ENCODE data around the gene CACNA1H. TPM values are rescaled to one million over a fixed set of nuclear protein-coding genes. Genes with fewer than 3 reads are reported as not detected.

Gene CACNA1H
- total RNA-seq, 1 donor from 2014 or later: 0.05 TPM

GRCh38 chr16:1164382-1164781 is 11.5 kb downstream of the CACNA1H start:
- DNase-seq: no peak
- no peaks in the 10 kb centered on the region for H3K4me1 Mint-ChIP-seq
- H3K36me3 Mint-ChIP-seq (ENCODE audit: low read depth): no peaks in the 10 kb centered on the region
- H3K9me3 Mint-ChIP-seq: no peaks in the 10 kb centered on the region
- H3K4me3 Mint-ChIP-seq: no peak overlapping the region
- H3K27me3 Mint-ChIP-seq: no peaks in the 10 kb centered on the region
- intact Hi-C loops (cut with micrococcal nuclease): no loop called here
- H3K27ac Mint-ChIP-seq: no peak overlapping the region

DNA sequence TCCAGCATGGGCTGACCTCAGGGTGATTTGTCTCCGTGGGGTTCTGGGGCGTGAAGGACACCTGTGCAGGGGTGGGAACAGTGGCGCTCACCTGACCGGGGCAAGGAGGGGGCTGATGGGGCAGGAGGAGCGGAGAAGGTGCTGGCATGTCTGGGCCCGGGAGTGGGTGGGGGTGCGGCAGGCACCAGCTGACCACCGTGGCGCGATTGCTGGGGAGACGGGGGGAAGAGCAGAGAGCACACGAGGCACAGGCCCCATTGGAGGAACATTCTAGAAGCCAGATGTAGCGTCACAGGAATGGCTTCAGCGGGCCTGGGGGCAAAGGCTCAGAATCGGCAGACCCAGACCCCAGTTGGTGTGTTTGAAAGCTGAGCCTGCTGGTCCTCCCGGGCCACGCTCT is 12.1 kb downstream of the CACNA1H start:
- H3K27ac Mint-ChIP-seq: no peak overlapping the region
- no peaks in the 10 kb centered on the region for H3K9me3 Mint-ChIP-seq
- intact Hi-C loops (cut with micrococcal nuclease): no loop called here
- no peaks in the 10 kb centered on the region for H3K4me1 Mint-ChIP-seq
- no peaks in the 10 kb centered on the region for H3K27me3 Mint-ChIP-seq
- no peak overlapping the region for H3K4me3 Mint-ChIP-seq
- no peaks in the 10 kb centered on the region for H3K36me3 Mint-ChIP-seq (ENCODE audit: low read depth)
- no peak for DNase-seq

- no peak for DNase-seq
- Mint-ChIP-seq H3K4me1 (no peaks in the 10 kb centered on the region), H3K9me3 (no peaks in the 10 kb centered on the region), H3K4me3 (no peak overlapping the region), H3K36me3 (ENCODE audit: low read depth) (no peaks in the 10 kb centered on the region), H3K27me3 (no peaks in the 10 kb centered on the region), H3K27ac (no peak overlapping the region)
- intact Hi-C loops (cut with micrococcal nuclease): no loop called here
These were observed 12.6 kb downstream of the CACNA1H start for GRCh38 chr16:1165511-1165910.

DNA sequence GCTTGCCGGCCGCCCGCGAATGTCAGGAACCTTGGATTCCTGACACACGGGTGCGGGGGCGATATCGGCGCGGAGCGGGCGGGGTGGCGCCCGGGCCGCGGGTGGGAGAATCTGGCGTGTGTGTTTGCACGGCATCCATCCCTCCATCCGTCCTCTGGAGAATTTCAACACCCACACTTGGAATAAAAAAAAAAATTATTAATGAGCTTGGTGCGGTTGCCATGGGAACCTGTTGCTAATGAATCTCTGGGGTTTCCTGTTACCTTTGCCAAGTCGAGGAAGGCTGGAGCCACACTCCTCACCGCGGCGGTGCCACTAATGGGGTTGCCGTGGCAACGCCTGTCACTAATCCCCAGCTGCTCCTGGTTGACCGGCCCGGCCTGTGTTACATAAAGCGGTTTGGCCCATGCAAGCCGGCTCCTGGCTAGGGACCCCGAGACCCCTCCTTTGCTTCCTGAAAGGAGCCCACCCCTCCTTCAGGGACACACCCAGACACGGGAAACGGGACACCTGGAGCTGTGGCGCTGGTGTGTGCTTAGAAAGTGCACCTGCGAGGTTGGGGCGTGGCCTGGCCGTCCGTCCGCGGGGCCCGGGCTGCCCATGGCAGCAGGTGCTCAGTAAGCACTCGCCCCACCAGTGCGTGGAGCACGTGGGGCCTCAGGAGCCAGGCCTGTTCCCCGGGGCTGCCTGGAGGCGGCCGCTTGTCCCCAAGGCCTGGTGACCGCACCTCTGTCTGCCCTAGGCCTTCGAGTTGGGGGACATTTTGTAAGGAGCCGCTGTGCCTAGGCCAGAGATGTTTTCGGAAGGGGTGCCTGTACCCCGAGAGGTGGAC is 14.6 kb downstream of the CACNA1H start:
- Mint-ChIP-seq H3K4me3 (no peak overlapping the region), H3K4me1 (no peaks in the 10 kb centered on the region), H3K36me3 (ENCODE audit: low read depth) (no peaks in the 10 kb centered on the region), H3K27ac (no peak overlapping the region), H3K9me3 (no peaks in the 10 kb centered on the region), H3K27me3 (no peaks in the 10 kb centered on the region)
- intact Hi-C loops (cut with micrococcal nuclease): no loop called here
- DNase-seq: no peak

DNA sequence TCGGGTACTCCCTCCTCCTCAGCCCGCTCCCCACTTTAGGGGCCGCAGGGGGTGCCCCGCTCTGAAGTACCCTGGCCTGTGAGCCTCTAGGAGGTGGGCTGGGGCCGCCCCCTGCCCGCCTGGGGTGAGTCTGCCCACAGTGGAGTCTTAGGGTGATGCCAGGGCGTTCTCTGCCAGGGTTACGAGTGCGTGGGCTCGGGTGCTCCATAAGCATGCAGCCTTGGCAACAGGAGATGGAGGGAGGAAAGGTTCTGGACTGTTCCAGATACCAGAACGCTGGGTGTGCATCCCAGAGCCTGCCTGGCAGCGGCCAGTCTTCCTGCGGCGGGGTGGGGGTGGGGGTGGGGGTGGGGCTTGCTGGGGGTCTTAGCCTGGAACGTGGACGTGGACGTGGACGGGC is 15.9 kb downstream of the CACNA1H start:
- Mint-ChIP-seq H3K36me3 (ENCODE audit: low read depth) (no peaks in the 10 kb centered on the region), H3K27ac (no peak overlapping the region), H3K4me1 (no peaks in the 10 kb centered on the region), H3K4me3 (no peak overlapping the region), H3K9me3 (no peaks in the 10 kb centered on the region), H3K27me3 (no peaks in the 10 kb centered on the region)
- intact Hi-C loops (cut with micrococcal nuclease): no loop called here
- DNase-seq: no peak

DNA sequence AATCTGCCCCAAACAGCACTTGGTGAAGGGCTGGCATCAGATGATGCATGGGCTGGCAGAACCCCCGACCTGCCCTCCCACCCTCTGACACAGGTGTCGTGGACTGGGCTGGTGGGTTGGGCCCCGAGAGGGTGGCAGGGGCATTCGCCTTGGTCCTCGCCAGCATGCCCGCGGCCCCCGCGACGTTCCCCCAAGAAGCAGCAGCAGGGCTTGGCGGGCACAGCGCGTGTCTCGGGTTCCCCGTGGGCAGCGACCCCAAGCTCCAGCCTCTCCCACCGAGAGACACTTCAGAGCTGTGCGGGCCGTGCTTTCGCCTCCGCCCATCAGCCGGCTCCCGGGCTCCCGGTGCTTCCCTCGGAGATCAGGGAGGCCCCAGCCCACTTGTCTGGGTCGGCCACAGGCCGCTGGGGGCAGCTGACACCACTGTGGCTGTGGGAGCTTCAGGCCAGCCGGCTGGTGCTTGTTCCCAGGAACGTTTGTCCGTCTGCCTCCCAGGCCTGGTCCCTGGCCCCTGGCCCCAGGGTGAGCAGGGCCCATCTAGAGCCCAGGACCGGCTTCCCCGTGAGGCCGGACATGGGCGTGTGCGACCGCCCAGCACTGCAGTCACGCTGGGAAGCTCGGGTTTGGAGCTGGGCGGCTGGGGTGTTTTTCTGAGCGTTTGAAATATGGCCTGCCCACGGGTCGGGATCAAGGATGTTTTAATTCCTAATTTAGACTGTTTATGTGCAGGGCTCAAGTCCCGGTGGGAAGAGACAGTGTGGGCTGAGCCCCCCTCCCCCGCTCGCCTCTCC is 16.6 kb downstream of the CACNA1H start:
- H3K4me3 Mint-ChIP-seq: no peak overlapping the region
- H3K4me1 Mint-ChIP-seq: no peaks in the 10 kb centered on the region
- no peaks in the 10 kb centered on the region for H3K36me3 Mint-ChIP-seq (ENCODE audit: low read depth)
- intact Hi-C loops (cut with micrococcal nuclease): no loop called here
- no peaks in the 10 kb centered on the region for H3K27me3 Mint-ChIP-seq
- no peak overlapping the region for H3K27ac Mint-ChIP-seq
- H3K9me3 Mint-ChIP-seq: no peaks in the 10 kb centered on the region
- no peak for DNase-seq

GRCh38 chr16:1170076-1170418 is 17.1 kb downstream of the CACNA1H start:
- no peaks in the 10 kb centered on the region for H3K36me3 Mint-ChIP-seq (ENCODE audit: low read depth)
- H3K4me1 Mint-ChIP-seq: no peaks in the 10 kb centered on the region
- no peak overlapping the region for H3K4me3 Mint-ChIP-seq
- intact Hi-C loops (cut with micrococcal nuclease): no loop called here
- H3K27me3 Mint-ChIP-seq: no peaks in the 10 kb centered on the region
- H3K27ac Mint-ChIP-seq: no peak overlapping the region
- H3K9me3 Mint-ChIP-seq: no peaks in the 10 kb centered on the region
- DNase-seq: no peak

DNA sequence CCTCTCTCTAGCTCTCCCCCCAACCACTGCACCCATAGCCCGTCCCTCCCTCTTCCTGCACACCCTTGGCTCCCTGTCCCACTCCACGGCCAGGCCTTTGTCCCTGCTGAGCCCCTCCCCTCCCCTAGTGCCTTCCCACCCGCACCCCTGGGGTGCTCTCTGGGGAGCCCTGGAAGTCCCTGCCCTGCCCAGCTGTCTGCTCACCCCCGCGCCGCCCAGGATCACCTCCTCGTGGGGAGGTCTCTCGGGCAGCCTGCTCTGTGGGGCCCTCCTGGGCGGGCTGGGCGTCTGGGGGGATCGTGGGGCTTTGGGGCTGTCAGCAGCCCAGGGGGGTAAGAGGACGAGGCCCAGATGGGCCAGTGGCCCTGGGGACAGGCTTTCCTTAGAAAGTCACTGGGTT is 18.1 kb downstream of the CACNA1H start:
- H3K9me3 Mint-ChIP-seq: no peaks in the 10 kb centered on the region
- H3K36me3 Mint-ChIP-seq (ENCODE audit: low read depth): no peaks in the 10 kb centered on the region
- DNase-seq: no peak
- no peaks in the 10 kb centered on the region for H3K4me1 Mint-ChIP-seq
- H3K27ac Mint-ChIP-seq: no peak overlapping the region
- intact Hi-C loops (cut with micrococcal nuclease): no loop called here
- H3K27me3 Mint-ChIP-seq: no peaks in the 10 kb centered on the region
- H3K4me3 Mint-ChIP-seq: no peak overlapping the region

DNA sequence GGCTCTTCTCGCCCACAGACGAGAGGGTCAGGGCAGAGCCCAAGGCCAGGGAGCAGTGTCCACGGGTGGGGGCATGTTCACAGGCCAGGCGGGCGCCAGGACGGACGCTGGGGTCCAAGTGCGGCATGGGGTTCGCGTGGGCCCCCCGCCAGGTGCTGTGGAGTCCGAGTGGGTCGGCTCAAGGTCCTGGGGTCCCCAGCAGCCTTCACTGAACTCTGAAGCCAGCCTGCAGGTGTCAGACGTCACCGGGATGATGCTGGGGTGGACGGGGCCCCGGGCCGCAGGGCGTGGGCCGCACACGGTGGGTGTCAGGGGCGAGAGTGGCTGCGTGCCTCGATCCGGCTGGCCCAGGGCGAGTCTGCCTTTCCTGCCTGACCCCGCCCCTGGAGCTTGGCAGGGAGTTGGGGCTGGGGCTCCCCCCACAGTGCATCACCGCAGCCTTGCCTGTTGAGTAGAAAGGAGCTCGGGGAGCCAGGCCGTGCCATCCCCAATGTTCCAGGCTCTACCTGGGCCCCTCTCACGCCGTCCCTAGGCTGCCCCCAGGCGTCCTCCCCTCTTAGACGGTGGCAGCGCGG is 19.0 kb downstream of the CACNA1H start:
- H3K36me3 Mint-ChIP-seq (ENCODE audit: low read depth): no peaks in the 10 kb centered on the region
- no peak for DNase-seq
- intact Hi-C loops (cut with micrococcal nuclease): no loop called here

DNA sequence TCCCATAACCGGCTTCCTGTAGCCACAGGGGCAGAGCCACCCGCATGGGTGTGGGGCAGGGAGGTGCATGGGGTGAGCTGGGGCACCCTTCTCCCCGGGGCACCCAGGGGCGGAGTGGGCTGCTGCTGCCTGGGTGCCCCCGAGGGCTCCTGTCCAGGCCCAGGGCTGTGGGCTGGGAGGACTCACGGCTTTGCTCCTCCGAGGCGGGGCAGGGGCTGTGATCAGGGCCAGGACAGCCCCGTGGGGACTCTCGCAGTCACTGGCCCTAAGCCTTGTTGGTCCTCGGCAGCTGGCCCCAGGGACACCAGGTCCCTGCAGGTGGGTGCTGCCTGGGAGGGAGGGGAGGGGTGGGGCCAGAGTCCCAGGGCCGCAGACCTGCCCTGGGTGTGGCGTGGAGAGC is 19.7 kb downstream of the CACNA1H start:
- DNase-seq: no peak
- no peak overlapping the region for H3K4me3 Mint-ChIP-seq
- H3K4me1 Mint-ChIP-seq: no peaks in the 10 kb centered on the region
- H3K9me3 Mint-ChIP-seq: no peaks in the 10 kb centered on the region
- no peaks in the 10 kb centered on the region for H3K36me3 Mint-ChIP-seq (ENCODE audit: low read depth)
- intact Hi-C loops (cut with micrococcal nuclease): no loop called here
- no peak overlapping the region for H3K27ac Mint-ChIP-seq
- no peaks in the 10 kb centered on the region for H3K27me3 Mint-ChIP-seq

More for the DNA sequence above, 19.0 kb downstream of the CACNA1H start:
- H3K4me3 Mint-ChIP-seq: no peak overlapping the region
- H3K9me3 Mint-ChIP-seq: no peaks in the 10 kb centered on the region
- no peaks in the 10 kb centered on the region for H3K27me3 Mint-ChIP-seq
- no peaks in the 10 kb centered on the region for H3K4me1 Mint-ChIP-seq
- H3K27ac Mint-ChIP-seq: no peak overlapping the region

DNA sequence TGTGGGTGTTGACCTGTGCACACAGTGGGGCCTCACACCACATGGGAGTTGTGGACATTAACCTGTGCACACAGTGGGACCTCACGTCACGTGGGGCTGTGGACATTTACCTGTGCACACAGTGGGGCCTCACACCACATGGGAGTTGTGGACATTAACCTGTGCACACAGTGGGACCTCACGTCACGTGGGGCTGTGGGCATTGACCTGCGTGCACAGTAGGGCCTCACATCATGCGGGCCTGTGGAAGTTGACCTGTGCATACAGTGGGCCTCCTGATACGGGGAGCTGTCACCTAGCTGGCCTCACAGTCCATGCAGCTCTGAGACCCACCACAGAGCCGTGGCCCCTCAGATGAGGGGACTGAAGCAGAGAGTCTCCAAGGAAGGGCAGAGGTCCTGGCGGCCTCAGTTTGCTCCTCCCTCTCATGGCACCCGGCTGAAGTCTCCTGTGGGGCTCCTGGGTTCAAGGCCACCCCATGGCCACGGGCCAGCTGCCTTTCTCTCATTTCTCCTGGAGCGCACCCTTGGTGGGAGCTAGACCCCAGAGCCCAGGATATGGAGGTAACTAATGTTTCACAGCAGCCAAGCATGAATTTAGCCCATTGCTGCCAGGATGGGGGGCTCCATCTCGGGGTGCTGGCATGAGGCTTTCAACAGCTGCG is 21.0 kb downstream of the CACNA1H start:
- Mint-ChIP-seq H3K4me3 (no peak overlapping the region), H3K27me3 (no peaks in the 10 kb centered on the region), H3K27ac (no peak overlapping the region), H3K9me3 (no peaks in the 10 kb centered on the region), H3K4me1 (no peaks in the 10 kb centered on the region), H3K36me3 (ENCODE audit: low read depth) (no peaks in the 10 kb centered on the region)
- intact Hi-C loops (cut with micrococcal nuclease): no loop called here
- DNase-seq: no peak

DNA sequence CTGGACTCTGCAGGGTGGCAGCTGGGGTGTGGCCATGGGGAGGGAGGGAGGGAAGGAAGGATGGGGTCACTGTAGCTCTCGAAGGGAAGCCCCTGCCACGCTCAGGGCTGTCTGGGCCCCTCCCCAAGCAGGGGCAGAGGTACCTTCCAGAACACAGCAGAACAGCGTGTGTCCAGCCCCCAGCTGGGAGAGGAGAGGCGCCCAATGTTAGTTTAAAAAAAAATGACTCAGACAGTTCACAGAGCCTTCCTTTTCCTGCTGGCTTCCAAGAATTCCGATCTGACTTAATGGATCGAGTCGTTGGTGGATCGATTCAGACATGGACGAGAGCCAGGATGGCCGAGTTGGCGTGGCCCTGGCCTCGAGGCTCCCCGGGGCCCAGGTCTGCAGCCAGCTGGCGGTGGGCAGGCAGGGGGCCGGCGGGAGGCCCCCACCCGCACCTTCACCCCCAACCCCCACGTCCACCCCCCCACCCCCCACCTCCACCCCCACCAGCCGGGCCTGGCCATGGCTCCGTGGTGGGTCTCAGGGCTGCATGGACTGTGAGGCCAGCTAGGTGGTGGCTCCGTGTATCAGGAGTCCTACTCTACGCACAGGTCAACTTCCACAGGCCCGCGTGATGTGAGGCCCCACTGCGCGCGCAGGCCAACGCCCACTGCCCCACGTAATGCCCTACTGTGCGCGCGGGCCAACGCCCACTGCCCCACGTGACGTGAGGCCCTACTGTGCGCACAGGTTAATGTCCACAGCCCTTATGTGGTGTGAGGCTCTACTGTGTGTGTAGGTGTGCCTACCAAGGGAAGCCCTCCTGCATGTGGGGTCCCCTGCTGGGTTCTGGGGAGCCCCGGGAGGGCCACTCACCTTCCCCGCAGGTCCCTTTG is 21.8 kb downstream of the CACNA1H start:
- no peaks in the 10 kb centered on the region for H3K9me3 Mint-ChIP-seq

DNA sequence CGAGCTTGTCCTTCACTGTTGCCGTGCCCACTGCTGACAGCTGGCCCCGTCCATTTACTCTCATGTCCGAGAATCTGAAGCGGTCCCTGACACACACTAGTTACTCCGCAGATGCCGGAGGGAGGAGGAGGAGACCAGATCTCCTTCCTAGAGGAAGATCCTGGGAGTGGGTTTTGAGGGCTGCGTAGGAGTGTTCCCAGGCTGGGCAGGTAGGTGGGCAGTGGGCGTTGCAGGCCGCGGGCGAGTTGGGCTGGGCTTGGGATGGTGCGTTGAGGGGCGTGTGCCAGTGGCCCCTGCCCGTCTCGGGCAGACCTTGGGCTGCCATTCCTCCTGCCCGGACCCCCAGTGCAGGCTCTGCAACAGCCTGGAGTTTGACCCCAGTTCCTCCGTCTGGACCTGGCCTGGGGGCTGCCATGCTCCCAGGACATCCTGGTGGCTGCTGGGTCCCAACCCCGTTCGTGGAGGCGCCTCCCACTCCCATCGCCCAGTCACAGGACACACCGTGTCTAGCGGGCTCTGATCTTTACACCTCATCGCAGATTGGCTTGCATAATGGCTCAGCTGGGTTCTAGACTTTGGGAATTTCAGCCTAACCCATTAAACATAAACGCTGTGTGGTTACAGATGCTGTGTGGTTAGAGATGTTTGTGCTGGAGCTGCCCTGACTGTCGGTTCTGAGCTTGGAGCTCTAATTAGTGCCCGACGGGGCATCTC is 22.8 kb downstream of the CACNA1H start:
- Mint-ChIP-seq H3K27ac (no peak overlapping the region), H3K4me1 (no peaks in the 10 kb centered on the region), H3K4me3 (no peak overlapping the region), H3K9me3 (no peaks in the 10 kb centered on the region), H3K27me3 (no peaks in the 10 kb centered on the region), H3K36me3 (ENCODE audit: low read depth) (no peaks in the 10 kb centered on the region)
- intact Hi-C loops (cut with micrococcal nuclease): no loop called here
- DNase-seq: no peak

More for the DNA sequence above, 21.8 kb downstream of the CACNA1H start:
- no peak for DNase-seq
- Mint-ChIP-seq H3K27ac (no peak overlapping the region), H3K4me3 (no peak overlapping the region), H3K36me3 (ENCODE audit: low read depth) (no peaks in the 10 kb centered on the region), H3K4me1 (no peaks in the 10 kb centered on the region), H3K27me3 (no peaks in the 10 kb centered on the region)
- intact Hi-C loops (cut with micrococcal nuclease): no loop called here
